Testis (tissue), 3 donors: ENCODE measurements around the gene DENND1A. TPM values are rescaled to one million over a fixed set of nuclear protein-coding genes. Genes with fewer than 3 reads are reported as not detected.

ENCODE experiments used
- DNase-seq: peaks from one replicate; pipeline ENCODE4 v3.0.0-alpha.2; 2019
- H3K27ac ChIP-seq, 2 donors: fragments of 200-600 bp; sonication (generic); one replicate each; pipeline ENCODE4 v1.5.1; 2019
- H3K27me3 ChIP-seq: fragments of 200-600 bp; sonication (generic); one replicate; pipeline ENCODE4 v1.5.1; 2019
- H3K36me3 ChIP-seq: fragments of 200-600 bp; sonication (generic); one replicate; pipeline ENCODE4 v1.5.1; 2017; ENCODE audit warnings: low read depth; ENCODE audit errors: missing control alignments
- H3K4me1 ChIP-seq: fragments of 200-600 bp; sonication (generic); one replicate; pipeline ENCODE4 v1.5.1; 2019
- H3K4me3 ChIP-seq, 2 donors: fragments of 200-600 bp; sonication (generic); one replicate each; pipeline ENCODE4 v1.5.1; 2017 to 2019
- H3K9me3 ChIP-seq: fragments of 200-600 bp; sonication (generic); one replicate; pipeline ENCODE4 v1.5.1; 2017
- CTCF ChIP-seq, 3 experiments: fragments of 450-650 bp in 2 of 3; fragments of 200-600 bp in 1 of 3; sonication (generic) in 1 of 3; IDR thresholded peaks; one replicate each; pipeline ENCODE4 v1.5.1; 2016 to 2019; ENCODE audit warnings: antibody characterized with exemption in 3 of 3, mild to moderate bottlenecking in 2 of 3, moderate library complexity in 1 of 3
- POLR2A ChIP-seq: fragments of 450-650 bp; IDR thresholded peaks from one replicate; pipeline ENCODE4 v1.6.1; 2017; ENCODE audit warnings: antibody characterized with exemption, mild to moderate bottlenecking, moderate library complexity
- WGBS, 2 donors: methylation state at CpG; one replicate each; pipeline ENCODE4 v1.1.5; 2018; 5-methylcytosine and 5-hydroxymethylcytosine counted together
- intact Hi-C: fragments of 100-400 bp; cut with DNase I; formaldehyde crosslinking; loops from one replicate; pipeline ENCODE4 v1.15.1; 2023; ENCODE audit warnings: low total_unique reads
- polyA plus RNA-seq: library from polyadenylated mRNA; stranded (reverse); fragments of 350-450 nt; fragmentation: Illumina TruSeq; extraction: RNeasy Lipid Tissue Mini Kit (QIAGEN cat#74804); gene quantifications from one replicate; pipeline ENCODE4 v1.2.3, GENCODE V29; 2014; ENCODE audit warnings: low read depth, low replicate concordance; ENCODE audit not compliant: insufficient read depth
- total RNA-seq, 2 donors: library from RNA; depleted of rRNA; stranded (reverse); fragments of >200 nt; gene quantifications; one replicate each; pipeline ENCODE4 v1.2.3, GENCODE V29; 2016

The DENND1A gene
- total and polyA plus RNA-seq, 3 donors from 2014 or later, result 20.3 to 47.4 (median 44.9) TPM

- no peak overlapping the region for H3K27ac ChIP-seq
- DNase-seq, result no peak
- no peaks in the 10 kb centered on the region for H3K27me3 ChIP-seq
- no peaks in the 10 kb centered on the region for H3K36me3 ChIP-seq
- no peaks in the 10 kb centered on the region for H3K4me1 ChIP-seq
- H3K9me3 ChIP-seq, result no peaks in the 10 kb centered on the region
- intact Hi-C loops, result no loop called here
- TF ChIP-seq CTCF (IDR thresholded peaks at IDR 0.05), result no peak
- no peak for TF ChIP-seq POLR2A
- H3K4me3 ChIP-seq, result no peak overlapping the region
Measured at GRCh38 chr9:123806829-123807228, 123.1 kb downstream of the DENND1A start.

GRCh38 chr9:123798195-123798594 is 131.7 kb downstream of the DENND1A start:
- Histone ChIP-seq H3K4me3 (no peak overlapping the region), H3K27me3 (no peaks in the 10 kb centered on the region), H3K27ac (no peak overlapping the region), H3K36me3 (no peaks in the 10 kb centered on the region), H3K4me1 (no peaks in the 10 kb centered on the region), H3K9me3 (no peaks in the 10 kb centered on the region)
- intact Hi-C loops, result no loop called here
- no peak for TF ChIP-seq CTCF (IDR thresholded peaks at IDR 0.05)
- TF ChIP-seq POLR2A, result no peak
- no peak for DNase-seq
- WGBS, 2 donors, result 65 to 70% methylated on average over 1 of the region's 1 CpG

- whole genome bisulfite sequencing, 2 donors, result 77 to 83% methylated on average over 7 of the region's 7 CpGs
- intact Hi-C loops, result no loop called here
- Histone ChIP-seq H3K27ac (no peak overlapping the region), H3K36me3 (no peaks in the 10 kb centered on the region), H3K4me3 (no peak overlapping the region), H3K27me3 (no peaks in the 10 kb centered on the region), H3K9me3 (no peaks in the 10 kb centered on the region), H3K4me1 (no peaks in the 10 kb centered on the region)
- DNase-seq, result no peak
- TF ChIP-seq CTCF (IDR thresholded peaks at IDR 0.05) (no peak), POLR2A (no peak)
Measured at GRCh38 chr9:123796618-123797484, 133.1 kb downstream of the DENND1A start.

GRCh38 chr9:123796094-123796493 is 133.8 kb downstream of the DENND1A start:
- Histone ChIP-seq H3K27ac (no peak overlapping the region), H3K4me3 (no peak overlapping the region), H3K9me3 (no peaks in the 10 kb centered on the region), H3K27me3 (no peaks in the 10 kb centered on the region), H3K36me3 (no peaks in the 10 kb centered on the region), H3K4me1 (no peaks in the 10 kb centered on the region)
- DNase-seq, result no peak
- 92 to 95% methylated on average over 2 of the region's 2 CpGs for WGBS, 2 donors
- intact Hi-C loops, result no loop called here
- TF ChIP-seq POLR2A (no peak), CTCF (IDR thresholded peaks at IDR 0.05) (no peak)

- WGBS, 2 donors, result 97% methylated on average over 7 of the region's 7 CpGs
- no peaks in the 10 kb centered on the region for H3K27me3 ChIP-seq
- intact Hi-C loops, result no loop called here
- no peaks in the 10 kb centered on the region for H3K9me3 ChIP-seq
- TF ChIP-seq POLR2A (no peak), CTCF (IDR thresholded peaks at IDR 0.05) (no peak)
- no peak overlapping the region for H3K4me3 ChIP-seq
- no peak for DNase-seq
- H3K36me3 ChIP-seq, result no peaks in the 10 kb centered on the region
- H3K4me1 ChIP-seq, result no peaks in the 10 kb centered on the region
- H3K27ac ChIP-seq, result no peak overlapping the region
Measured at GRCh38 chr9:123795336-123795735, 134.6 kb downstream of the DENND1A start.
